A549 treated with RU486 at 1 μM for 4 hours (cell line): ENCODE measurements around the gene ZNF501. TPM values are rescaled to one million over a fixed set of nuclear protein-coding genes. Genes with fewer than 3 reads are reported as not detected.

Experiments
- total RNA-seq: library from RNA; stranded (reverse); fragments of 200-300 nt; extraction: Qiagen RNA extraction; gene quantifications from 5 replicates; pipeline ENCODE4 v1.2.3, GENCODE V29; 2022; ENCODE audit warnings: low read depth

Gene ZNF501
- total RNA-seq, result not detected in 5 replicates

DNA sequence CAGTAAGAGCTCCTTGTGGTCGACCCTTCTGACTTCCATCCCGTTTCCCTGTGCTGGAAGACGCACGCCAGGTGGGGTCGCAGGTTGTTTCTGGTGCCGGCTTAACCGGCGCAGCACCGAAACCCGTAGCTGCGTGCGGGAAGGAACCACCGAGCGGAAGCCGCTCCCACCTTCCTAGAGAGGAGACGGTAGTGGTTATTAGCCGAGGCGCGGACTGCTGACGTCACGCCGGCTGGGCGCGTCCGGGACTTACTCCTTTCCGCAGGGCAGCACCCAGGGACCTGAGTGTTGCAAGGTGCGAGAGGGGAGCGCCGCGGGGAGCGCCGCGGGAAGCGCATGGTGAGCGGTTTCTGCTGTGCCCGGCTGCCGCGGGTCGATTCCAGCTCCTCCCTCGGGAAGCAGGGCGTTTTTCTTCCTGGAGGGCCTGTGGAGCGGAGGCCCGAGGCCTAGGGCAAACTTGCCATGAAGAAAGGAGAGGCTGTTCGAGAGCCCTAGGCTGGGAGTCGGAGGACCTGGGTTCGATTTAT lies at the start of gene ZNF501:
ZNF501 (plus strand) TSS at position 252 of the 527 bp plus-strand sequence. CDS start 4,787 bp downstream, outside the sequence.

GRCh38 chr3:44712455-44713075 lies 16.9 kb upstream of the ZNF501 start, which contains the start of gene ZNF502:
ZNF502 (plus strand) TSS chr3:44712660; CDS start chr3:44720262, 7,602 bp downstream.

GRCh38 chr3:44761424-44762169 lies 32.2 kb downstream of the ZNF501 start, which contains the start of the genes KIAA1143 and KIF15:
KIAA1143 (minus strand) TSS chr3:44761619; CDS start chr3:44761602, 17 bp downstream.
KIF15 (plus strand) TSS chr3:44761794; CDS start chr3:44761866, 72 bp downstream.

Other genes starting within 250 kb of the ZNF501 start
- not detected in 5 replicates for gene ZKSCAN7, start 174.4 kb upstream of the ZNF501 start, total RNA-seq
- not detected in 5 replicates for gene ZNF660, start 144.7 kb upstream of the ZNF501 start, total RNA-seq
- 0.90 to 2.1 TPM (median 1.9 TPM) in 5 replicates for gene ZNF197, start 104.6 kb upstream of the ZNF501 start, total RNA-seq
- 4.7 to 7.3 TPM (median 5.4 TPM) in 5 replicates for gene ZNF35, start 80.9 kb upstream of the ZNF501 start, total RNA-seq
- gene ZNF502, start 17.0 kb upstream of the ZNF501 start, total RNA-seq, result 1.3 to 2.2 TPM (median 1.4 TPM) in 5 replicates
- 12.9 to 19.6 TPM (median 14.7 TPM) in 5 replicates for gene KIAA1143, start 32.0 kb downstream of the ZNF501 start, total RNA-seq
- 8.0 to 12.3 TPM (median 9.3 TPM) in 5 replicates for gene KIF15, start 32.2 kb downstream of the ZNF501 start, total RNA-seq
- gene TMEM42, start 132.3 kb downstream of the ZNF501 start, total RNA-seq, result 6.5 to 11.1 TPM (median 10.6 TPM) in 5 replicates
- 0.10 to 0.17 TPM in 2 of 5 replicates, not detected in the others for gene TGM4, start 145.0 kb downstream of the ZNF501 start, total RNA-seq
- 35.4 to 41.7 TPM (median 38.3 TPM) in 5 replicates for gene ZDHHC3, start 246.5 kb downstream of the ZNF501 start, total RNA-seq
- gene EXOSC7, start 246.6 kb downstream of the ZNF501 start, total RNA-seq, result 43.0 to 50.3 TPM (median 48.4 TPM) in 5 replicates